OCI-LY3 (cell line): ENCODE results near the gene NGEF.
A peak's percentile ranks its signal among the peaks of the same experiment; 100 is the strongest.

Experiments used
- H2AFZ ChIP-seq: fragments of 200-600, 300-600 bp; shearing (Covaris generic); 2 replicates; pipeline ENCODE4 v1.6.0; 2014; ENCODE audit warnings: antibody characterized with exemption, low read depth, low read length
- H3K27ac ChIP-seq: fragments of 200-600, 300-600 bp; sonication (generic); 2 replicates; pipeline ENCODE4 v1.5.1; 2014; ENCODE audit warnings: mild to moderate bottlenecking, low read length, moderate library complexity, mixed read lengths
- H3K27me3 ChIP-seq: fragments of 200-600, 300-600 bp; sonication (generic); 2 replicates; pipeline ENCODE4 v1.6.1; 2014; ENCODE audit warnings: low read depth, low read length, mixed read lengths
- H3K36me3 ChIP-seq: fragments of 200-600, 300-600 bp; sonication (generic); replicated peaks from 2 replicates; pipeline ENCODE3; 2014; ENCODE audit warnings: low read depth, low read length, mixed read lengths
- H3K4me1 ChIP-seq: fragments of 300-600, 200-600 bp; sonication (generic); 2 replicates; pipeline ENCODE4 v1.6.1; 2014; ENCODE audit warnings: low read length, mixed read lengths
- H3K4me2 ChIP-seq: fragments of 200-600, 300-600 bp; sonication (generic); 2 replicates; pipeline ENCODE4 v1.6.1; 2014; ENCODE audit warnings: low read length, mixed read lengths
- H3K4me3 ChIP-seq: fragments of 300-600, 200-600 bp; sonication (generic); 2 replicates; pipeline ENCODE4 v1.5.1; 2014; ENCODE audit warnings: antibody characterized with exemption, mild to moderate bottlenecking, low read length, moderate library complexity
- H3K79me2 ChIP-seq: fragments of 300-600, 200-600 bp; shearing (Covaris generic); 2 replicates; pipeline ENCODE4 v1.6.1; 2014; ENCODE audit warnings: mild to moderate bottlenecking, low read length, mixed read lengths
- H3K9ac ChIP-seq: fragments of 300-600, 200-600 bp; shearing (Covaris generic); 2 replicates; pipeline ENCODE4 v1.6.0; 2014; ENCODE audit warnings: mild to moderate bottlenecking, low read length, moderate library complexity
- H3K9me3 ChIP-seq: fragments of 200-600, 300-600 bp; shearing (Covaris generic); 2 replicates; pipeline ENCODE4 v1.6.1; 2014; ENCODE audit warnings: low read length, mixed read lengths; ENCODE audit not compliant: insufficient read depth
- H4K20me1 ChIP-seq: fragments of 200-600, 300-600 bp; sonication (generic); 2 replicates; pipeline ENCODE4 v1.6.1; 2016; ENCODE audit warnings: low read length, mixed read lengths; ENCODE audit not compliant: insufficient read depth
- EZH2phosphoT487 ChIP-seq: fragments of 200-600 bp; shearing (Covaris generic); IDR thresholded peaks from 2 replicates; pipeline ENCODE4 v1.6.1; 2018; ENCODE audit warnings: antibody characterized with exemption, mixed run types, low read depth
- TF ChIP-seq, protein P1 (sequence below): fragments of 200-600, 300-600 bp; sonication (generic); IDR thresholded peaks from 2 replicates; pipeline ENCODE4 v1.5.1; 2014; ENCODE audit warnings: antibody characterized with exemption, low read length, low read depth

NGEF gene

GRCh38 chr2:233060980-233061590 is 48.0 kb upstream of the NGEF start:
- no peak for TF ChIP-seq EZH2phosphoT487
- TF ChIP-seq, protein P1, sequence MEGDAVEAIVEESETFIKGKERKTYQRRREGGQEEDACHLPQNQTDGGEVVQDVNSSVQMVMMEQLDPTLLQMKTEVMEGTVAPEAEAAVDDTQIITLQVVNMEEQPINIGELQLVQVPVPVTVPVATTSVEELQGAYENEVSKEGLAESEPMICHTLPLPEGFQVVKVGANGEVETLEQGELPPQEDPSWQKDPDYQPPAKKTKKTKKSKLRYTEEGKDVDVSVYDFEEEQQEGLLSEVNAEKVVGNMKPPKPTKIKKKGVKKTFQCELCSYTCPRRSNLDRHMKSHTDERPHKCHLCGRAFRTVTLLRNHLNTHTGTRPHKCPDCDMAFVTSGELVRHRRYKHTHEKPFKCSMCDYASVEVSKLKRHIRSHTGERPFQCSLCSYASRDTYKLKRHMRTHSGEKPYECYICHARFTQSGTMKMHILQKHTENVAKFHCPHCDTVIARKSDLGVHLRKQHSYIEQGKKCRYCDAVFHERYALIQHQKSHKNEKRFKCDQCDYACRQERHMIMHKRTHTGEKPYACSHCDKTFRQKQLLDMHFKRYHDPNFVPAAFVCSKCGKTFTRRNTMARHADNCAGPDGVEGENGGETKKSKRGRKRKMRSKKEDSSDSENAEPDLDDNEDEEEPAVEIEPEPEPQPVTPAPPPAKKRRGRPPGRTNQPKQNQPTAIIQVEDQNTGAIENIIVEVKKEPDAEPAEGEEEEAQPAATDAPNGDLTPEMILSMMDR = no peak
- Histone ChIP-seq H4K20me1 (peaks cover 43% of the 10 kb centered on the region), H3K9ac (peak overlapping the region; percentile 100), H2AFZ (no peak overlapping the region), H3K27ac (peak overlapping the region; percentile 96), H3K36me3 (peaks cover 46% of the 10 kb centered on the region), H3K79me2 (peaks cover 67% of the 10 kb centered on the region), H3K4me1 (peaks cover 31% of the 10 kb centered on the region), H3K27me3 (no peaks in the 10 kb centered on the region), H3K9me3 (no peaks in the 10 kb centered on the region), H3K4me3 (peak overlapping the region; percentile 99), H3K4me2 (peak overlapping the region; percentile 99)

GRCh38 chr2:233060501-233060979 is 47.5 kb upstream of the NGEF start:
- H3K4me2 ChIP-seq = peak overlapping the region; percentile 99
- no peaks in the 10 kb centered on the region for H3K9me3 ChIP-seq
- peaks cover 64% of the 10 kb centered on the region for H3K79me2 ChIP-seq
- peaks cover 44% of the 10 kb centered on the region for H3K36me3 ChIP-seq
- H3K4me3 ChIP-seq = peak overlapping the region; percentile 99
- H2AFZ ChIP-seq = no peak overlapping the region
- H3K27ac ChIP-seq = peak overlapping the region; percentile 96
- H3K27me3 ChIP-seq = no peaks in the 10 kb centered on the region
- peak overlapping the region; percentile 100 for H3K9ac ChIP-seq
- peaks cover 41% of the 10 kb centered on the region for H4K20me1 ChIP-seq
- H3K4me1 ChIP-seq = peaks cover 31% of the 10 kb centered on the region
- TF ChIP-seq, protein P1 = no peak
- no peak for TF ChIP-seq EZH2phosphoT487

DNA sequence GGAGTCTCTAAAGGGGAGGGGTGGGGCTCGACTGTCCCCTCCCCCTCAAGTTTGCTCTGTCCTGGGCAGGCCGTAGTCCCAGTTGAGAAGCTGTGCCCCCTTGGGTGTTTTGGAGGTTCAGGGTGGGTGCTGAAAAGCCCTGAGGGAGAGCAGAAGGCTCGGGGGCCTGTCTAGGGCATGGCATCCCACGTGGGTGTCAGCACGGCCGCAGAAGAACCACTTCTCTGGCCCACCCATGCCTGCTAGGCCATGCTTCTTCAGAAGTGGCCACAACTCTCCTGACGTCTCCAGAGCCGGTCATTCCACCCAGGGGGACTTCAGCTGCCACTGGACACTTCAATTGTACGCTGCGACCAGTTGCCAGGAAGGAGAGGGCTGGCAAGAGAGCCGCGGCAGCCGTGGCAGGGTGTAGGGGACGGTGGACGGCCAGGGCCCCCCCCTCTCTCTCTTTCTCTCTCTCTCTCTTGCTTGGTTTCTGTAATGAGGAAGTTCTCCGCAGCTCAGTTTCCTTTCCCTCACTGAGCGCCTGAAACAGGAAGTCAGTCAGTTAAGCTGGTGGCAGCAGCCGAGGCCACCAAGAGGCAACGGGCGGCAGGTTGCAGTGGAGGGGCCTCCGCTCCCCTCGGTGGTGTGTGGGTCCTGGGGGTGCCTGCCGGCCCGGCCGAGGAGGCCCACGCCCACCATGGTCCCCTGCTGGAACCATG is 46.9 kb upstream of the NGEF start, which contains the start of gene INPP5D:
Gene INPP5D (plus strand): TSS at position 546 of the 704 bp plus-strand sequence. CDS start 137 bp downstream, at position 683.
- H3K9ac ChIP-seq = peak within 1 kb of the TSS; percentile 100
- H3K4me3 ChIP-seq = peak within 1 kb of the TSS; percentile 99
- H3K36me3 ChIP-seq = peaks cover 41% of the 10 kb centered on the region
- H3K9me3 ChIP-seq = no peaks in the 10 kb centered on the region
- TF ChIP-seq EZH2phosphoT487 = no peak
- TF ChIP-seq, protein P1 = no peak
- H2AFZ ChIP-seq = peak within 1 kb of the TSS; percentile 47; the same call in 1 of the 2 replicates
- H3K27ac ChIP-seq = peak within 1 kb of the TSS; percentile 96
- no peaks in the 10 kb centered on the region for H3K27me3 ChIP-seq
- H3K79me2 ChIP-seq = peaks cover 59% of the 10 kb centered on the region
- peaks cover 31% of the 10 kb centered on the region for H3K4me1 ChIP-seq
- H4K20me1 ChIP-seq = peaks cover 38% of the 10 kb centered on the region
- H3K4me2 ChIP-seq = peak within 1 kb of the TSS; percentile 99

GRCh38 chr2:233059547-233059796 is 46.4 kb upstream of the NGEF start:
- TF ChIP-seq, protein P1 = peak; percentile 40
- TF ChIP-seq EZH2phosphoT487 = no peak
- peaks cover 33% of the 10 kb centered on the region for H4K20me1 ChIP-seq
- H3K27me3 ChIP-seq = no peaks in the 10 kb centered on the region
- peak overlapping the region; percentile 100 for H3K9ac ChIP-seq
- H3K4me3 ChIP-seq = peak overlapping the region; percentile 99
- H2AFZ ChIP-seq = no peak overlapping the region
- H3K79me2 ChIP-seq = peaks cover 54% of the 10 kb centered on the region
- H3K4me2 ChIP-seq = peak overlapping the region; percentile 99
- peak overlapping the region; percentile 96 for H3K27ac ChIP-seq
- no peaks in the 10 kb centered on the region for H3K9me3 ChIP-seq
- H3K36me3 ChIP-seq = peaks cover 36% of the 10 kb centered on the region
- peaks cover 31% of the 10 kb centered on the region for H3K4me1 ChIP-seq
